Endothelial cell of umbilical vein (primary cell): ENCODE data around the gene GRWD1. TPM values are rescaled to one million over a fixed set of nuclear protein-coding genes. Genes with fewer than 3 reads are reported as not detected.

Experiments
- BruUV-seq: library from RNA; stranded (reverse); fragments of 400-500 nt; replicated peaks from 2 replicates; lab custom pipeline; 2021; lab: Mats Ljungman, UMichigan
- CTCF ChIA-PET: fragments of 300-600, 350-600 bp; sonication (Branson Sonifier 250); formaldehyde crosslinking; loops from one replicate; lab custom pipeline; 2021; ENCODE audit warnings: antibody characterized with exemption, inconsistent platforms; lab: Charles Lee
- POLR2A ChIA-PET: fragments of 300-600, 350-600 bp; sonication (Branson Sonifier 250); formaldehyde crosslinking; loops from one replicate; lab custom pipeline; 2021; ENCODE audit warnings: antibody characterized with exemption, inconsistent platforms; lab: Charles Lee
- DNase-seq: peaks from one replicate; pipeline ENCODE4 v3.0.0-alpha.2; 2011; ENCODE audit warnings: low read depth, low spot score
- FAIRE-seq: peaks from 2 replicates; lab custom pipeline; 2011; peaks lifted over from hg19 to GRCh38; lab: Jason Lieb, UNC
- H2AFZ ChIP-seq: 2 replicates; pipeline ENCODE4 v1.6.0; 2012; ENCODE audit warnings: low read depth, low read length, control low read depth, inconsistent platforms
- H3K27ac ChIP-seq: 2 replicates; pipeline ENCODE4 v1.5.1; 2011; ENCODE audit warnings: low read depth, mild to moderate bottlenecking, control low read depth, low read length, moderate library complexity; ENCODE audit not compliant: insufficient read depth
- H3K27me3 ChIP-seq, 2 experiments: 2 replicates each; pipeline versions ENCODE4 v1.6.0 to v1.6.1; 2011; ENCODE audit warnings: low read length in 2 of 2, mixed read lengths in 1 of 2; ENCODE audit not compliant: control insufficient read depth in 2 of 2, insufficient read depth in 2 of 2
- H3K36me3 ChIP-seq, 2 experiments: 2 replicates in 1 of 2; 3 replicates in 1 of 2; pipeline ENCODE4 v1.5.1; 2011; ENCODE audit warnings: low read length in 2 of 2, mild to moderate bottlenecking in 1 of 2, moderate library complexity in 1 of 2; ENCODE audit not compliant: control insufficient read depth in 2 of 2, insufficient read depth in 2 of 2; ENCODE audit errors: extremely low read depth in 1 of 2
- H3K4me1 ChIP-seq: 3 replicates; pipeline ENCODE4 v1.5.1; 2011; ENCODE audit warnings: mild to moderate bottlenecking, low read length; ENCODE audit not compliant: control insufficient read depth, insufficient read depth; ENCODE audit errors: extremely low read depth
- H3K4me2 ChIP-seq: 2 replicates; pipeline ENCODE4 v1.6.1; 2011; ENCODE audit warnings: low read length, control low read depth, mixed read lengths; ENCODE audit not compliant: insufficient read depth
- H3K4me3 ChIP-seq, 3 experiments: fragments of 200-600 bp in 1 of 3; sonication (generic), shearing (Covaris generic) in 1 of 3; replicated peaks in 1 of 3; 2 replicates each; pipeline ENCODE4 v1.5.1; 2011 to 2016; ENCODE audit warnings: control low read depth in 3 of 3, low read length in 3 of 3, mild to moderate bottlenecking in 2 of 3, inconsistent platforms in 1 of 3, low read depth in 1 of 3, moderate library complexity in 1 of 3; ENCODE audit not compliant: insufficient read depth in 1 of 3
- H3K79me2 ChIP-seq: 2 replicates; pipeline ENCODE4 v1.6.0; 2012; ENCODE audit warnings: low read length, inconsistent platforms; ENCODE audit not compliant: control insufficient read depth, insufficient read depth
- H3K9ac ChIP-seq: replicated peaks from 2 replicates; pipeline ENCODE3; 2011; ENCODE audit warnings: low read length, control low read depth; ENCODE audit not compliant: insufficient read depth; ENCODE audit errors: extremely low read depth
- H3K9me1 ChIP-seq: replicated peaks from 3 replicates; pipeline ENCODE4 v1.6.0; 2011; ENCODE audit warnings: mild to moderate bottlenecking, low read length; ENCODE audit not compliant: control insufficient read depth, insufficient read depth; ENCODE audit errors: extremely low read depth
- H3K9me3 ChIP-seq: replicated peaks from 2 replicates; pipeline ENCODE4 v1.5.1; 2012; ENCODE audit warnings: low read length, inconsistent platforms; ENCODE audit not compliant: control insufficient read depth, insufficient read depth
- H4K20me1 ChIP-seq: replicated peaks from 2 replicates; pipeline ENCODE3; 2011; ENCODE audit warnings: mild to moderate bottlenecking, low read length; ENCODE audit not compliant: control insufficient read depth, insufficient read depth; ENCODE audit errors: extremely low read depth
- CTCF ChIP-seq, 2 donors: IDR thresholded peaks; 1 replicate in 1 of 2; 2 replicates in 1 of 2; pipeline ENCODE4 v1.5.1; 2011; ENCODE audit warnings: low read length in 2 of 2, mild to moderate bottlenecking in 2 of 2, moderate library complexity in 2 of 2, control low read depth in 1 of 2, inconsistent platforms in 1 of 2, low read depth in 1 of 2; ENCODE audit not compliant: insufficient read depth in 1 of 2; ENCODE audit errors: extremely low read depth in 1 of 2
- FOS ChIP-seq: IDR thresholded peaks from 2 replicates; pipeline ENCODE4 v1.6.1; 2011; ENCODE audit warnings: mild to moderate bottlenecking, low read length, moderate library complexity, borderline replicate concordance; ENCODE audit not compliant: insufficient read depth
- JUN ChIP-seq: IDR thresholded peaks from 2 replicates; pipeline ENCODE4 v1.6.1; 2011; ENCODE audit warnings: borderline replicate concordance, low read depth; ENCODE audit not compliant: insufficient read length, insufficient read depth
- MAX ChIP-seq: IDR thresholded peaks from 2 replicates; pipeline ENCODE4 v1.6.1; 2011; ENCODE audit not compliant: insufficient read depth, insufficient read length
- POLR2A ChIP-seq: IDR thresholded peaks from 2 replicates; pipeline ENCODE4 v1.6.1; 2012; ENCODE audit warnings: low read depth, mild to moderate bottlenecking, control low read depth, low read length
- POLR2AphosphoS5 ChIP-seq: IDR thresholded peaks from 2 replicates; pipeline ENCODE4 v1.6.1; 2012; ENCODE audit warnings: low read depth, mild to moderate bottlenecking, control low read depth, low read length, moderate library complexity; ENCODE audit not compliant: insufficient read depth
- dilution Hi-C: fragments of 300-500 bp; cut with MboI; formaldehyde crosslinking; loops from one replicate; pipeline ENCODE4 v1.15.0; 2019; ENCODE audit warnings: low sequenced_read_pairs; ENCODE audit not compliant: extremely low pct_ligation_motif_present
- intact Hi-C: fragments of 100-400 bp; cut with micrococcal nuclease; formaldehyde crosslinking; loops from one replicate; pipeline ENCODE4 v1.10.0; 2022
- polyA plus RNA-seq, 4 experiments: library from polyadenylated mRNA; depleted of rRNA in 3 of 4; stranded (reverse) in 3 of 4; unstranded in 1 of 4; fragments of >200 nt; gene quantifications; 2 replicates each; pipeline versions ENCODE4 v1.2.1 to v1.2.3, GENCODE V29; 2011 to 2012; ENCODE audit warnings: missing spikeins in 1 of 4
- total RNA-seq: library from RNA; stranded (reverse); gene quantifications from 2 replicates; pipeline ENCODE4 v1.2.3, GENCODE V29; 2021

Gene GRWD1
- total and polyA plus RNA-seq, 2 donors (not counting 3 experiments of a cell fraction or from before 2014, with no cell fraction given), result 26.3 to 52.7 TPM

- no peaks in the 10 kb centered on the region for H3K79me2 ChIP-seq
- peaks cover 12% of the 10 kb centered on the region for H3K4me1 ChIP-seq
- BruUV-seq, result no TSS peak
- peak; percentile 96 for FAIRE-seq
- H4K20me1 ChIP-seq, result no peaks in the 10 kb centered on the region
- ChIA-PET POLR2A (no interaction called here), CTCF (no interaction called here)
- H2AFZ ChIP-seq, result peak overlapping the region; percentile 91
- H3K27me3 ChIP-seq, result no peaks in the 10 kb centered on the region
- intact Hi-C loops, result loop anchor here (1.0 kb wide), 1 partner anchor 21 kb away; the partner anchor contains the start of gene GRWD1
- no peaks in the 10 kb centered on the region for H3K36me3 ChIP-seq
- TF ChIP-seq POLR2AphosphoS5 (peak; percentile 87), FOS (peak; percentile 95), MAX (no peak), JUN (peak; percentile 73), CTCF (IDR thresholded peaks at IDR 0.05; ENCODE audit: extremely low read depth in 1 of 2, insufficient read depth in 1 of 2, low read depth in 1 of 2, low read length in 2 of 2) (no peak), POLR2A (peak; percentile 70)
- H3K9me3 ChIP-seq, result no peaks in the 10 kb centered on the region
- H3K9me1 ChIP-seq, result no peaks in the 10 kb centered on the region
- H3K4me3 ChIP-seq, result peak overlapping the region in 2 of 3 experiments; percentile 7
- peak overlapping the region; percentile 62 for H3K4me2 ChIP-seq
- dilution Hi-C loops, result no loop called here
- peak; percentile 88 for DNase-seq
- H3K27ac ChIP-seq, result peak overlapping the region; percentile 78
- H3K9ac ChIP-seq, result peak overlapping the region; percentile 62
Measured at GRCh38 chr19:48424694-48425219, 21.0 kb upstream of the GRWD1 start.
